ENCODE results near the gene BUB1B. TPM values are rescaled to one million over a fixed set of nuclear protein-coding genes. Genes with fewer than 3 reads are reported as not detected.

BUB1B gene
- total RNA-seq, 2 experiments from 2014 or later, result 1.4 to 2.4 TPM

DNA sequence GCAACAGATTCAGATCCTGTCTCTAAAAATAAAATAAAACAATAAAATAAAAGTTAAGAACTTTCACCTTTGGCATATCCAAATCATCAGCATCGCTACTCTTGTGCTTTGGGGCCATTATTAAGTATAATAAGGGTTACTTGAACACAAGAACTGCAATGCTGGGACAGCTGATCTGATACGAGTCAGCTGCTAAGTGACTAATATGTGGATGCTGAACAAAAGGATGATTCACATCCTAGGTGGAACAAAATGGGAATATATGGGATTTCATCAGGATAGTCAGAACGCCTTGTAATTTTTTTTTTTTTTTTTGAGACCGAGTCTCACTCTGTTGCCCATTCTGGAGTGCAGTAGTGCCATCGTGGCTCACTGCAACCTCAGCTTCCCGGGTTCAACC is 29.7 kb downstream of the BUB1B start:
- DNase-seq (no peak), ATAC-seq (ENCODE audit: poor library complexity) (no peak)
- POLR2A ChIA-PET, result no interaction called here
- Histone ChIP-seq H3K36me3 (ENCODE audit: insufficient read depth, low read length) (no peaks in the 10 kb centered on the region), H3K27ac (ENCODE audit: low read depth in 1 of 2, low read length in 2 of 2) (no peak overlapping the region), H3K4me3 (ENCODE audit: low read length) (no peak overlapping the region), H3K27me3 (ENCODE audit: control insufficient read depth in 1 of 2, insufficient read depth in 2 of 2, low read length in 2 of 2) (no peaks in the 10 kb centered on the region), H3K4me1 (ENCODE audit: insufficient read depth, low read length) (no peaks in the 10 kb centered on the region), H3K9me3 (ENCODE audit: control insufficient read depth in 1 of 2, insufficient read depth in 1 of 2, low read length in 2 of 2) (no peaks in the 10 kb centered on the region)
- H3K9me3 Mint-ChIP-seq, result no peaks in the 10 kb centered on the region
- H3K4me3 Mint-ChIP-seq, result no peak overlapping the region
- CTCF ChIA-PET, result no interaction called here
- H3K4me1 Mint-ChIP-seq (ENCODE audit: low read depth), result no peaks in the 10 kb centered on the region
- TF ChIP-seq, protein P1, sequence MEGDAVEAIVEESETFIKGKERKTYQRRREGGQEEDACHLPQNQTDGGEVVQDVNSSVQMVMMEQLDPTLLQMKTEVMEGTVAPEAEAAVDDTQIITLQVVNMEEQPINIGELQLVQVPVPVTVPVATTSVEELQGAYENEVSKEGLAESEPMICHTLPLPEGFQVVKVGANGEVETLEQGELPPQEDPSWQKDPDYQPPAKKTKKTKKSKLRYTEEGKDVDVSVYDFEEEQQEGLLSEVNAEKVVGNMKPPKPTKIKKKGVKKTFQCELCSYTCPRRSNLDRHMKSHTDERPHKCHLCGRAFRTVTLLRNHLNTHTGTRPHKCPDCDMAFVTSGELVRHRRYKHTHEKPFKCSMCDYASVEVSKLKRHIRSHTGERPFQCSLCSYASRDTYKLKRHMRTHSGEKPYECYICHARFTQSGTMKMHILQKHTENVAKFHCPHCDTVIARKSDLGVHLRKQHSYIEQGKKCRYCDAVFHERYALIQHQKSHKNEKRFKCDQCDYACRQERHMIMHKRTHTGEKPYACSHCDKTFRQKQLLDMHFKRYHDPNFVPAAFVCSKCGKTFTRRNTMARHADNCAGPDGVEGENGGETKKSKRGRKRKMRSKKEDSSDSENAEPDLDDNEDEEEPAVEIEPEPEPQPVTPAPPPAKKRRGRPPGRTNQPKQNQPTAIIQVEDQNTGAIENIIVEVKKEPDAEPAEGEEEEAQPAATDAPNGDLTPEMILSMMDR (IDR thresholded peaks at IDR 0.05), result no peak
- no peaks in the 10 kb centered on the region for H3K27me3 Mint-ChIP-seq
- no peaks in the 10 kb centered on the region for H3K36me3 Mint-ChIP-seq (ENCODE audit: low read depth)
- H3K27ac Mint-ChIP-seq, result no peak overlapping the region
- intact Hi-C loops (cut with DNase I, micrococcal nuclease), result no loop called here

DNA sequence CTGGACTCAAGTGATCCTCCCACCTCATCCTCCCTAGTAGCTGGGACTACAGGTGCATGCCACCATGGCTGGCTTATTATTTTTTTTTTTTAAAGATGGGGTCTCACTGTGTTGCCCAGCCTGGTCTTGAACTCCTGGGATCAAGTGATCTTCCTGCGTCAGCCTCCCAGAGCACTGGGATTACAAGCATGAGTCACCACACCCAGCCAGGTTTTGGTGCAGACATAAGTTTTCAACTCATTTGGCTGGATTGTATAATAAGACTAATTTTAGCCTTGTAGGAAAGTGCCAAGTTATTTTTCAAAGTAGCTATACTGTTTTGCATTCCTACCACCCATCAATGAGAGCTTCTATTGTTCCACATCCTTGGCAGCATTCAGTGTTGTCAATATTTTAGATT is 32.1 kb downstream of the BUB1B start:
- no peak for ATAC-seq (ENCODE audit: poor library complexity)
- TF ChIP-seq, protein P1 (IDR thresholded peaks at IDR 0.05), result no peak
- intact Hi-C loops (cut with DNase I, micrococcal nuclease), result no loop called here
- Histone ChIP-seq H3K27ac (ENCODE audit: low read depth in 1 of 2, low read length in 2 of 2) (no peak overlapping the region), H3K4me1 (ENCODE audit: insufficient read depth, low read length) (peaks cover 5% of the 10 kb centered on the region), H3K36me3 (ENCODE audit: insufficient read depth, low read length) (no peaks in the 10 kb centered on the region), H3K9me3 (ENCODE audit: control insufficient read depth in 1 of 2, insufficient read depth in 1 of 2, low read length in 2 of 2) (no peaks in the 10 kb centered on the region), H3K27me3 (ENCODE audit: control insufficient read depth in 1 of 2, insufficient read depth in 2 of 2, low read length in 2 of 2) (no peaks in the 10 kb centered on the region), H3K4me3 (ENCODE audit: low read length) (no peak overlapping the region)
- Mint-ChIP-seq H3K27ac (no peak overlapping the region), H3K9me3 (no peaks in the 10 kb centered on the region), H3K4me3 (no peak overlapping the region), H3K36me3 (ENCODE audit: low read depth) (no peaks in the 10 kb centered on the region), H3K4me1 (ENCODE audit: low read depth) (peaks cover 17% of the 10 kb centered on the region), H3K27me3 (no peaks in the 10 kb centered on the region)
- DNase-seq, result no peak
- POLR2A ChIA-PET, result no interaction called here
- CTCF ChIA-PET, result no interaction called here

DNA sequence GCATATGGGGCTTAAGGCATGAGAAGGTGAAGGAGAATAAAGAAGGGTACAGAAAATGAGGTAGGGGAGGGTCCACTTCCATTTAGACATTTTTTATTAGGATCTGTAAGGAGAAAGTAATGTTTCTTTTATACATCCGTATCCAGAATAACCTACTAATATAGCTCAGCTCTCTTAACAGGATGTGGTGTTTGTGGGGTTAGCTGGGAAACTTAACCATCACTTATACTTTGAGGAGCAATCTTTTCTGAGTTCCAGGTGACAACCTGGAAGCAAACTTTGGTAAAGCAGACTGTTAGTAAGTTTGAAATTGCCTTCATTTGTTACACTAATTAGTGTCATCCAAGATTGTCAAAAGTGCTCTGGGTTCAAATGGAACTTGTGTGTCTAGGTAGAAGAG is 36.6 kb downstream of the BUB1B start:
- Mint-ChIP-seq H3K27ac (no peak overlapping the region), H3K36me3 (ENCODE audit: low read depth) (no peaks in the 10 kb centered on the region), H3K27me3 (no peaks in the 10 kb centered on the region), H3K4me1 (ENCODE audit: low read depth) (peaks cover 31% of the 10 kb centered on the region), H3K9me3 (no peaks in the 10 kb centered on the region), H3K4me3 (peak overlapping the region; percentile 58)
- Histone ChIP-seq H3K27ac (ENCODE audit: low read depth in 1 of 2, low read length in 2 of 2) (no peak overlapping the region), H3K4me1 (ENCODE audit: insufficient read depth, low read length) (peaks cover 12% of the 10 kb centered on the region), H3K4me3 (ENCODE audit: low read length) (no peak overlapping the region), H3K36me3 (ENCODE audit: insufficient read depth, low read length) (no peaks in the 10 kb centered on the region), H3K9me3 (ENCODE audit: control insufficient read depth in 1 of 2, insufficient read depth in 1 of 2, low read length in 2 of 2) (no peaks in the 10 kb centered on the region), H3K27me3 (ENCODE audit: control insufficient read depth in 1 of 2, insufficient read depth in 2 of 2, low read length in 2 of 2) (no peaks in the 10 kb centered on the region)
- CTCF ChIA-PET, result no interaction called here
- intact Hi-C loops (cut with DNase I, micrococcal nuclease), result no loop called here
- POLR2A ChIA-PET, result interaction anchor here (0.6 to 0.8 kb wide), 2 partner anchors 50 to 98 kb away, joined by 3 read pairs; no protein-coding TSS in a partner anchor
- TF ChIP-seq, protein P1 (IDR thresholded peaks at IDR 0.05), result no peak
- DNase-seq (peak in 3 of 14 experiments; percentile 22 to 69 (median 22)), ATAC-seq (ENCODE audit: poor library complexity) (peak; percentile 58)

All from CD4-positive, alpha-beta T cell (primary cell).